HEK293 (cell line): ENCODE results near the gene XRCC6.

ENCODE experiments used
- KLF8 ChIP-seq: fragments of 450-650 bp; formaldehyde crosslinking; IDR thresholded peaks from 2 replicates; pipeline ENCODE4 v1.5.1; 2016; ENCODE audit warnings: missing biosample characterization, missing genetic modification characterization
- ZBTB7A ChIP-seq: fragments of 450-650 bp; formaldehyde crosslinking; IDR thresholded peaks from 2 replicates; pipeline ENCODE4 v1.5.1; 2016; ENCODE audit warnings: low read depth, missing biosample characterization, missing genetic modification characterization
- ZFP69B ChIP-seq: fragments of 450-650 bp; formaldehyde crosslinking; IDR thresholded peaks from 2 replicates; pipeline ENCODE4 v1.5.1; 2016; ENCODE audit warnings: missing biosample characterization, missing genetic modification characterization
- ZNF138 ChIP-seq: fragments of 450-650 bp; formaldehyde crosslinking; IDR thresholded peaks from 2 replicates; pipeline ENCODE4 v1.5.1; 2016; ENCODE audit warnings: missing biosample characterization, missing genetic modification characterization, borderline replicate concordance
- TF ChIP-seq, protein P1 (sequence below): fragments of 450-650 bp; formaldehyde crosslinking; IDR thresholded peaks from 2 replicates; pipeline ENCODE4 v1.5.1; 2017; ENCODE audit warnings: missing biosample characterization, missing genetic modification characterization
- TF ChIP-seq, protein P2 (sequence below): fragments of 450-650 bp; formaldehyde crosslinking; IDR thresholded peaks from 2 replicates; pipeline ENCODE4 v1.5.1; 2016; ENCODE audit warnings: missing biosample characterization, missing genetic modification characterization
- TF ChIP-seq, protein P3 (sequence below): fragments of 450-650 bp; formaldehyde crosslinking; IDR thresholded peaks from 2 replicates; pipeline ENCODE4 v1.5.1; 2016; ENCODE audit warnings: missing biosample characterization, missing genetic modification characterization

DNA sequence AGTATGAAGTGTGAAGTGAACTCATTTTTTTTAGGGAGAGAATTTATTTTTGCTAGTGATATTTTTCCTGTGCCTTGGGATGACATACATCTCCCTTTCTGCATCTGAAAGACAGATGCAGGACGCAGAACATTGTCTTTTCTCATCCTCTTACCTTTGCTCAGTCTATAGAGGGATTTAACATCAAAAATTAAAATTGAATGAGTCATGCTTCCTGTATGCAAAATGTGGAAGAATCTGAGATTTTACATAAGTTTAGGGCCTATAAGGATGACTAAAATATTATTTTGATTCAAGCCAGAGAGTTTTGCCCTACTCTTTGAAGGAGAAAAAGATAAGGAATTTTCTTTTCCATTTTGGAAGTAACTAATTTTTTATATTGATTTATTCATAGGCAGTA, 27.3 kb downstream of the XRCC6 start:
- no peak for TF ChIP-seq KLF8
- TF ChIP-seq, protein P1, sequence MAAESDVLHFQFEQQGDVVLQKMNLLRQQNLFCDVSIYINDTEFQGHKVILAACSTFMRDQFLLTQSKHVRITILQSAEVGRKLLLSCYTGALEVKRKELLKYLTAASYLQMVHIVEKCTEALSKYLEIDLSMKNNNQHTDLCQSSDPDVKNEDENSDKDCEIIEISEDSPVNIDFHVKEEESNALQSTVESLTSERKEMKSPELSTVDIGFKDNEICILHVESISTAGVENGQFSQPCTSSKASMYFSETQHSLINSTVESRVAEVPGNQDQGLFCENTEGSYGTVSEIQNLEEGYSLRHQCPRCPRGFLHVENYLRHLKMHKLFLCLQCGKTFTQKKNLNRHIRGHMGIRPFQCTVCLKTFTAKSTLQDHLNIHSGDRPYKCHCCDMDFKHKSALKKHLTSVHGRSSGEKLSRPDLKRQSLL (tag by site-specific recombination): no peak
- TF ChIP-seq, protein P2, sequence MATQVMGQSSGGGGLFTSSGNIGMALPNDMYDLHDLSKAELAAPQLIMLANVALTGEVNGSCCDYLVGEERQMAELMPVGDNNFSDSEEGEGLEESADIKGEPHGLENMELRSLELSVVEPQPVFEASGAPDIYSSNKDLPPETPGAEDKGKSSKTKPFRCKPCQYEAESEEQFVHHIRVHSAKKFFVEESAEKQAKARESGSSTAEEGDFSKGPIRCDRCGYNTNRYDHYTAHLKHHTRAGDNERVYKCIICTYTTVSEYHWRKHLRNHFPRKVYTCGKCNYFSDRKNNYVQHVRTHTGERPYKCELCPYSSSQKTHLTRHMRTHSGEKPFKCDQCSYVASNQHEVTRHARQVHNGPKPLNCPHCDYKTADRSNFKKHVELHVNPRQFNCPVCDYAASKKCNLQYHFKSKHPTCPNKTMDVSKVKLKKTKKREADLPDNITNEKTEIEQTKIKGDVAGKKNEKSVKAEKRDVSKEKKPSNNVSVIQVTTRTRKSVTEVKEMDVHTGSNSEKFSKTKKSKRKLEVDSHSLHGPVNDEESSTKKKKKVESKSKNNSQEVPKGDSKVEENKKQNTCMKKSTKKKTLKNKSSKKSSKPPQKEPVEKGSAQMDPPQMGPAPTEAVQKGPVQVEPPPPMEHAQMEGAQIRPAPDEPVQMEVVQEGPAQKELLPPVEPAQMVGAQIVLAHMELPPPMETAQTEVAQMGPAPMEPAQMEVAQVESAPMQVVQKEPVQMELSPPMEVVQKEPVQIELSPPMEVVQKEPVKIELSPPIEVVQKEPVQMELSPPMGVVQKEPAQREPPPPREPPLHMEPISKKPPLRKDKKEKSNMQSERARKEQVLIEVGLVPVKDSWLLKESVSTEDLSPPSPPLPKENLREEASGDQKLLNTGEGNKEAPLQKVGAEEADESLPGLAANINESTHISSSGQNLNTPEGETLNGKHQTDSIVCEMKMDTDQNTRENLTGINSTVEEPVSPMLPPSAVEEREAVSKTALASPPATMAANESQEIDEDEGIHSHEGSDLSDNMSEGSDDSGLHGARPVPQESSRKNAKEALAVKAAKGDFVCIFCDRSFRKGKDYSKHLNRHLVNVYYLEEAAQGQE (tag by site-specific recombination): no peak
- TF ChIP-seq ZFP69B (tag by site-specific recombination): no peak
- TF ChIP-seq ZNF138 (tag by site-specific recombination): no peak
- TF ChIP-seq, protein P3, sequence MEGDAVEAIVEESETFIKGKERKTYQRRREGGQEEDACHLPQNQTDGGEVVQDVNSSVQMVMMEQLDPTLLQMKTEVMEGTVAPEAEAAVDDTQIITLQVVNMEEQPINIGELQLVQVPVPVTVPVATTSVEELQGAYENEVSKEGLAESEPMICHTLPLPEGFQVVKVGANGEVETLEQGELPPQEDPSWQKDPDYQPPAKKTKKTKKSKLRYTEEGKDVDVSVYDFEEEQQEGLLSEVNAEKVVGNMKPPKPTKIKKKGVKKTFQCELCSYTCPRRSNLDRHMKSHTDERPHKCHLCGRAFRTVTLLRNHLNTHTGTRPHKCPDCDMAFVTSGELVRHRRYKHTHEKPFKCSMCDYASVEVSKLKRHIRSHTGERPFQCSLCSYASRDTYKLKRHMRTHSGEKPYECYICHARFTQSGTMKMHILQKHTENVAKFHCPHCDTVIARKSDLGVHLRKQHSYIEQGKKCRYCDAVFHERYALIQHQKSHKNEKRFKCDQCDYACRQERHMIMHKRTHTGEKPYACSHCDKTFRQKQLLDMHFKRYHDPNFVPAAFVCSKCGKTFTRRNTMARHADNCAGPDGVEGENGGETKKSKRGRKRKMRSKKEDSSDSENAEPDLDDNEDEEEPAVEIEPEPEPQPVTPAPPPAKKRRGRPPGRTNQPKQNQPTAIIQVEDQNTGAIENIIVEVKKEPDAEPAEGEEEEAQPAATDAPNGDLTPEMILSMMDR: no peak
- no peak for TF ChIP-seq ZBTB7A
